HL-60/S4 treated with retinoic acid at 250 ng/mL for 4 days and 3 days (cell line): ENCODE data around the gene ATP1A1.

ENCODE experiments used
- in situ Hi-C: fragments of 300-500 bp; cut with MboI; formaldehyde crosslinking; loops from 2 replicates; pipeline ENCODE4 v1.7.0; 2022; ENCODE audit warnings: low sequenced_read_pairs

Gene ATP1A1

DNA sequence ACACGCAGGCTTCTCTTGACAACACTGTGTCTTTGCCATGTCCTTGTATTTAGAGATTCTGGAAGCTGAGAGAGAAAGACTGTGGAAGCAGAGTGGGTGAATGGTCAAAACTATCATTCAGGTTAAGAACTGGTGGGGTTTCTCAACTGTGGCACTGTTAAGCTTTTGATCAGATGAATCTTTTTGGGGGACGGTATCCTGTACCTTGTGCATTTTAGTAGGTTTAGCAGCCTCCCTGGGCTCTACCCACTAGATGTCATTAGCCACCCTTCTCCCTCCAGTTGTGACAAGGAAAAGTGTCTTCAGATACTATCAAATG, 39.4 kb downstream of the ATP1A1 start:
- in situ Hi-C loops, result no loop called here

DNA sequence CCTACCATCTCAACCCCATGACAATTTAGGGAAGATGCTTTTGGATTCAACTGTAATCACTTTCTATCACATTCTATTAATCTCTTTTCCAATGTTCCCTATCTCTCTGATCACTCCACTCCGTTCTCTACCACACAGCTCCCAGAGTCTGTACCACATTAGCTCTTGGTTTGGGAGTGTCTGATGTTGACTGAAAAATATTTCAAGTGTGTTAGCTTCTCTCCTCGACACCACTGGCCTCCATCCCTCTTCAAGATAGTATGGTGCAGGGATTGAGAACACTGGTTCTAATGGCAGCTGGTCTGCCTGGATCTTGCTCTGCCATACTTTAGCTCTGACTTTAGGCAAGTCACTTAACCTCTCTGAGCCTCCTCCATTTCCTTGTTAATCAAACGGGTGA, 39.9 kb downstream of the ATP1A1 start:
- in situ Hi-C loops, result no loop called here

DNA sequence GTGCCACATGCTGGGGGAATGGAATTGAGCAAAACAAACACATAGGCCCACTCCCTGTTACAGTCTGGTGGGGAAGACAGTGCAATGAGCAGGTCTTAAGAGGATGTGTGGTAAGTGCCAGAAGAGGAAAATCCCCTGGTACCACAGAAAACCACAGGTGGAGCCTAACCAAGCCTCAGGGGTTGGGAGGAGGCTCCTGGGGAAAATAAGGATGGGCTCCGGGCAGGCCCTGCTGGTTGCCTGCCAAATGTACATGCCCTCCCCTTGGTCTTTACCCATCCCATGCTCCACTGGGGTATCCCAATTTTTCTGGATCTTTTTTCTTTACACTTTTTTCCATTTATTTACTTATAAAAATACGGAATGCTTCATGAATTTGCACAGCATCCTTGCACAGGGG, 40.4 kb downstream of the ATP1A1 start:
- in situ Hi-C loops, result no loop called here

DNA sequence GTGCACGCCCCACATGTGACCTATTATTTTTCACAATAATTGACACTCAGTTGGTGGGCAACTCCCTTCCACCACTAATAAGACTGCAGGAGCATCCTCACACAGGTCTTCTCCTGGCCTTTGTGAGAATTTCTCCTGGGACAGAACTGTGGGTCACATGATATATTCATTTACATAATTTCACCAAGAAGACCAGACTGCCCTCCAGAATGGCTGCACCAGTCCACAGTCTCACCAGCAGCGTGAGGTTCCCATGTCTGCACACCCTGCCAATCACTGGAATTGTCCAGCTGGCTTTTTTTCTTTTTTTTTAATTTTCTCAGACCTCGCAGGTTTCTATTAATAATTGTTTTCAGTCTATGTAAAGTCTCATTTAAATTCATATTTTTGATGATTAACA, 41.3 kb downstream of the ATP1A1 start:
- in situ Hi-C loops, result no loop called here

DNA sequence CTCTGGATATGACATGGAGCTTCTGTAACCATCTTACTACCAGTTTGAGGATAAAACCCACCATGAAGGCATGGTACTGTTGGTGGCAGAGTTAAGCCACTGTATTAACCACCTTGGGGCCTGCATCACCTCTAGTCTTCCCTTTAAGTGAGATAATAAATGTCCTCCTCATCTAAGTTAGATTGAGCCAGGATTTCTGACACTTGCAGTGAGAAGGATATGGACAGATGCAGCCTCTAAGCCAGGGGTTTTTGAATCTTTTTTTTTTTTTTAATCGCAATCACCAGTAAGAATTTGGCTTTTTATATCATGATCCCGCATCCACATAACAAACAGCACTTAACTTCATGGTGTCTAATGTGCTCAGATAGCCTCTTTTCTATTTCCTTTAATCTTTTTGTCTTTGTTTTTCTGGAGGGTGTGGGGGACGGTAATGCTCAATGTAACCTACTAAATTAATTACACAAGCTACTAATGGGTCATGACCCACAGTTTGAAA, 42.2 kb downstream of the ATP1A1 start:
- in situ Hi-C loops, result no loop called here

DNA sequence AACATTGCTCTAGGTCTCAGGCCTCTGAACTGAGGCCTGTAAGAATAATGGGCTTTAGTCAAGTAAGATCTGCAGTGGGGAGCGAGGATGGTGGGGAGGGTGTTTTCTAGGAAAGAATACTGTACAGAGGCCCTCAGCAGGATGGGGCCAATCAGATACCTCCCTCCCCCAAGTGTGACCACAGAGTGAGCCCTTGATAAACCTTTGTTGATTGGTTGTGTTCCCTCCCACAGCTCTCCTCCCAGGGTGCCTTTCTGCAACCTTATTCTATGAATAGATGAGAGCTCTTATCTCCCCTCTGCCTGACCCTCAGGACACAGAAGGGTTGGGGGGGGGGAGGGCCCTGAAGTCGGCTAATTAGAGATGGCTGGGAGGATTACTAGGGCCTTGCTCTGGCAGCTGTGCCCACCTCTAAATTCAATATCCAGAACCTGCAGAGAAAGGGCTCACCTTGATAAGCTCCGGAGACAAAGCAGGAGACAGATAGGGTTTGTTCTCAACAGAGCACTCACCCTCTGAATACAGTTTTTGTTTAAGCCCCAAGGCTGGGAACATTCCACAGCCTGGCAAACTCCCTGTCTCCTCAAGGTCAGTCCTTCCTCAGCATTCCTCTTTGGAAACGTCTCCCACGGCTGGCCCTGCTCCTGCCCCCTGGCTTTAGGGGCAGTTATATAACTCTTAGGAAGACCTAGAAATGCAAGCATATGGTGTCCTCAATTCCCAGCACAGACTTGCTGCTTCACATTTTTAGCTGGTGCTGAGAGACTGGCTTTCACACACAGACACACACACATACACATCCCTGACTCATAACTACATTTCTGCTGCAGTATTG, 42.9 kb downstream of the ATP1A1 start:
- in situ Hi-C loops, result no loop called here

DNA sequence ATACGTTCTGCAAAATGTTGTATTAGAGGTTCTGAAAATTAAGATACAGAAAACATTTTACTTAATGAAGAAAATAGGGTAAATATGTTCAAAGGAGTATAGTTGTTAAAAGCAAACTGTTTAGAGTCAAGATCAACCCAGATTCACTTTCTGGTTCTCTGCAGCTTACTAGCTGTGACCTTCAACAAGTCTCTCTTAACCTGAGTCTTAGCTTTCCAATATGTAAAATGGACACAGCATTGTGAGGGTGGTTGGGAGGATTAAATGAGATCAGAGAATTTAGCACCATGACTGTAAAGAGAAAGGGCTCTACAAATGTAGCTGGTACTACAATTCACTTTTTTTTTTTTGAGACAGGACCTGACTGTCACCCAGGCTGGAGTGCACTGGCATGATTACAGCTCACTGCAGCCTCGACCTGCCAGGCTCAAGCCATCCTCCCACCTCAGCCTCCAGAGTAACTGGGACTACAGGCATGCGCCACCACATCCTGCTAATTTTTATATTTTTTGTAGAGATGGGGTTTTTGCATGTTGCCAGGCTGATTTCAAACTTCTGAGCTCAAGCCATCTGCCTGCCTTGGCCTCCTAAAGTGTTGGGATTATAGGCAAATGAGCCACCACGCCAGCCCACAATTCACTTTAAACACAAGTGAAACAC, 43.9 kb downstream of the ATP1A1 start:
- in situ Hi-C loops, result no loop called here

DNA sequence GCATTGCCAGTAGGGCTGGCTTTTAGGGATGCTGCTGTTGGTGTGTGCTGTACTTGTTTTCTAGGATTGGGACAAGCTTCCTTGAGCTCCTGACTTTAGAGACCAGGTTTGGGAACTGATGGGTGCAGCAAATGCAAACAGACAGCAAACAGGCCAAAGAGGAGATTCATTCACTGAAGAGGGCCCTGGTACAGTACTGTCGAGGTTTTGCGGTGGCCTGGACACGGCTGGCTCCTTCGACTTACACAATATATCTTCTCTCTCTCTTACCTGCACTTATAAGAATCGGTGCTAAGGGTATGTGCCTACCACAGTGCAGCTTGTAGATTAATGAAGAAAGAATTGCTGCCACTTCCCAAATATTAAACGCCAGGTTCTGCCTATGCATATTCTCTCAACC, 44.6 kb downstream of the ATP1A1 start:
- in situ Hi-C loops, result no loop called here

DNA sequence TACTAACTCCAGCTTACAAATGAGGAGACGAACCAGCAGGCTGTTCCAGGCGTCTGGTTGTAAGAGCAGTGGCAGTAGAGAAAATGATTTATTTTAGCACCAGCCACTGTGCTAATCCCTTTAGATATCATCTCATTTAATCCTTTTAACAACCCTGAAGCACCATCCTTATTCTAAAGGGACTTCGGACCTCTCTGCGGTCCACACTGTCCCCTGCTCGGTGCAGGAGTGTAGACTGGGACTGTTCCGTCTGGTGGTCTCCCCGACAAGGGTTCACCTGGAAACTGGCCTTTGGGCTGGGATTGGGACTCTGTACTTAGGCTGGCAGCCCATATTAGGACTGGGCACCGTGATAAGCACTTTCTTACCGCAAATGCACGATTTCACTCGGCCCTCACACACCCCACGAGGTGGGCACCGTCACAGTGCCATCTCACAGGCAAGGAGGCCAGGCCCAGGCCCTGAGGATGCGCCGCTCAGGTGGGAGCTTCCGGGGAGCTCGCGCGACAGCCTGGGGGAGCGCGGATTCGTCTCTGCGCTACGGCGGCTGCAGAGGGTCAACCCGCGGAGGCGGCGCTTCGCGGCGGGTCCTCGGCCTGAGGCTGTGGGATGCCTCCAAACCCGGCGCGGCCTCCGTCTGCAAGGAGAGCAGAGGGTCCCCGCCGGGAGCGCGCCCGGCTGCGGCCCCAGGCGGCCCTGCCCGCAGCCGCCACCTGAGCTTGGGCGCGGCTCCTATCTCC, 45.2 kb downstream of the ATP1A1 start:
- in situ Hi-C loops, result no loop called here

DNA sequence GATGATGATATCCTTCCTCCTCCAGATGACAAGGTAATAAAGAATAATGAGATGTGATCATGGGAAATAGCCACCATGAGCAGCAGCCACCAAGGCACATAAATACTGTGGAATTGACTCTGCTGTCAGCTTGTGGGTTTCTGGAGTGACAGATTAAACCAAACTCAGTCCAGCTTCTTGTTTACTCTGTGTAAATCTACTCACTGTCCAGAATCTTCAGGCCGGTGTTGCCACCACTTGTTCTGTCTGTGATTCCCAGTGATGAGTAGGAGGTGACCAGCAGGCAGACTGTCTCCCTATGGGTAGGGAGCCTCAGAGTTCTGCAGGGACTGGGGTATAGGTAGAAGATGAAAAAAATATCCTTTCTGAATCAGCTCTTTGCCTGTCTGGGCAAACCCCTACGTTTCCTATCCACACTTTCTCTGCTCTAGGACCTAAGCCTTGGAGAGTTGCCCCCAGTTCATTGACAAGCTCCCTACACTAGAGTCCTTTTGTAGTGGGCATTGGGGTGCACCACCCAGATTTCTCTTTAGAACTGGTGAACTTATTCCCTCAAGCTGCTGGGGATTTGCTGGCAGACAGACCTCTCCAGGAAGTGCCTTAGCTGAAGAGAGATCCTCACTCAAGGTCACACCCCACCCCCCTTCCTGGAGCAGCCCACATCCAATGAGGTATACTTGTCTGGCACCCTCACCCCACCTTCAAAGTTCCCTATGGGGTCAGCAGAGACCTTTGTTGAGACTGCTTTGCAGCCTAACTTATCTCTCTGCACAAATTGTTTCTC, 47.6 kb downstream of the ATP1A1 start:
- in situ Hi-C loops, result no loop called here

DNA sequence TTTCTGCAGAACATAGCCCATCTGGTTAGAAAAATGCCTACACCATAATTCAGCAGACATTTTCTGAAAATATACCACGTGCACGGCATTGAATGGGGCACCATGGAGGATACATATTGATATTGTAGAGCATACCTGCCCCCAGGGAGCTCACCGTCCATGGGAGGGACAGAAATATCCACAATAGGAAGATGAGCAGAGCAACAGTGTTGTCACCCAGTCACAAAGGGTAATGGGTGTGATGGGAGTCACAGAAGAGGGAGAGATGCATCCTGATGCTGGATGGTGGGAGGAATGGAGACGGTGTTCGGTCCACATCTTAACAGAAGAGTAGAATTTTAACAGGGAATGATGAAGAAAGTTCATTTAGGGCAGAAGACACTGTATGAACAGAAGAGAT, 51.4 kb downstream of the ATP1A1 start:
- in situ Hi-C loops, result no loop called here

DNA sequence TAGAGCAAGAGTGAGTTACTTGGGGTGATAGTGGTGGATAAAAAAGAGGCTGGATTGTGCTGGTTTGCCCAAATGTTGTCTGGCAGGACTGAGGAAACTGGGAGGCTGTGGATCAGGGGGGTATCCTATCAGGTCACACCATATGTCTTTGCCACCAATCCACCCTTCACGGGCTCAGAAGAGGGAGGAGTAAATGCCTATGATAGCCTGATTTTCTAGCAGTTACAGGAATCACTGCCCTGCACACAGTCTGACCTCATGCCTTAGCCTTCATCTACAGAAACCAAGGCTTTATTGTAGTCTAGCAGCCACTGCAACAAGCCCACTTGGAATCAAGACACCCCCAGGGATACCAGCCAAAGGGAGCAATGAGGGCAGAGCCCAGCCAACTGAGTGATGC, 51.8 kb downstream of the ATP1A1 start:
- in situ Hi-C loops, result no loop called here

DNA sequence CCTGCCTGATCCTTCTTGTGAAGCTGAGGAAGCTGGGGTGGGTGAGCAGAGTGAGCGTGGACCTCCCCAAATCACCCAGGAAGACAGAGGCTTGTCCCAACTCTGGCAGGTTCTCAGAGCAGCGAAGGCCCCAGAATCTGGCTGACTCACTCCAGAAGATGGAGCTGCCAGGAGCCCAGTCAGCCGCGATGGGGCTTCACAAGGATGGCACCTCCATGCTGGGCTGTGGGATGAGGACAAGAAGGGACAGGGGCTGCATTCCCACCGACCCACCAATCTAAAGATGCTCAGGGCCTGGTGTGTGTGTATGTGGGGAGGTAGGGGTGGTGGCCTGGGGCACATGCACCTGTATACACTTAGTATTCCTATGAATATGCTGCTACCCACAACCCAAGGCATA, 52.9 kb downstream of the ATP1A1 start:
- in situ Hi-C loops, result no loop called here

DNA sequence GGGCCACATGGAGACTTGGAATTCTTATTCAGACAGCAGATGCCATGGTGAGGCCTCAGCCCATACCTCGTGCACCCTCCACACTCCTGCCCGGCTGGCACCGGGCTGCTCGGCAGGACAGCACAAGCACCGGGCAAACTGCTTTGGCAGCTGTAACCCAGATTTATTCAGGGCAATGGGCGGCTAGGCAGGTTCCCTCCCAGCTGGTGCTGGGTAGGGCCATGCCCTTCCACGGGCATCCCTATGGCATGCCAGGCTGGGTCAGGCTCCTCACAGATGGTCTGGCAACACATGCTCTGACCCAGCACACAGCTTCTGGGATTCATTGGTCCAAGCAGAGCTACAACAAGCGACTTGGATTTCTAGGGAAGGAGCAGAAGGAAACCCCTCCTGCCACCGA, 53.4 kb downstream of the ATP1A1 start:
- in situ Hi-C loops, result no loop called here

DNA sequence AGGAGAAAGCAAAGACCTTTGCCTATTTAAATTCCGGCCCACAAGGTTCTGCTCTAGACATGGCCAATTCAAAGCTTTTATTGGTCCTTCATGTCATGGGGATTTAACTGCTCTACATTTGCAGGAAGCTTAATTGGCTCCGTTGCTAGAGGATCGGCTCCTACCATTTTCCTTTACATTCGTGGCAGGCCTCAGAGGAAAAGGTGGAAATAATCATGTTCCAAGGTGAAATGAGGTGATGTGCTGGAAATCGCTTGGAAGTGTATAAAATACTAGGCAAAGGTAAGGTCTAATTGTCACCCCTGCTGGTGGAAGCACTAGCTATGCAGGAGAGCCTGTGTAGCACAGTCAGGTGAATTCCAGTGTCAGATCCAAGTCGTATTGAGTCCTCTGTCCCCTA, 55.5 kb downstream of the ATP1A1 start:
- in situ Hi-C loops, result no loop called here

DNA sequence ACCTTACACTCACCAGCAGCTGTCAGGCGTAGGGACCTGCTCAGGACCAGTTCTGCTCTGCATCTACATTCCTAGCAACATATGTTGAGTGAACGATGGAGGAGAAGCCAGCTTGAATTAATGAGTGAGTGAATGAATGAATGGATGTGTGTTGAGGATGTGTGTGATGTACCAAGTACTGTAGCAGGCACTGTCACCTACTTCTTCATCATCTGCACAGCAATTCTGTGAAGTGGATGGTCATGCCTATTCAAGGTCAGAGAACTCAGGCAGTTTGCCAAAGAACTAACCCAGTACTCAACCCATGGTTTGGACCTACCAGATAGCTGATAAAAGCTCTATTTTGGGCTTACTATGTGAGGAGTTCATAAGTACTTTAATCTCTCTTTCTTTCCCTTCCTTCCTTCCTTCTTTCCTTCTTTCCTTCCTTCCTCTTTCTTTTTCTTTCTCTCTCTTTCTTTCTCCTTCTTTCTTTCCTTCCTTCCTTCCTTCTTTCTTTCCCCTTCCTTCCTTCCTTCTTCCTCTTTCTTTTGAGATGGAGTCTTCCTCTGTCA, 56.9 kb downstream of the ATP1A1 start:
- in situ Hi-C loops, result no loop called here

DNA sequence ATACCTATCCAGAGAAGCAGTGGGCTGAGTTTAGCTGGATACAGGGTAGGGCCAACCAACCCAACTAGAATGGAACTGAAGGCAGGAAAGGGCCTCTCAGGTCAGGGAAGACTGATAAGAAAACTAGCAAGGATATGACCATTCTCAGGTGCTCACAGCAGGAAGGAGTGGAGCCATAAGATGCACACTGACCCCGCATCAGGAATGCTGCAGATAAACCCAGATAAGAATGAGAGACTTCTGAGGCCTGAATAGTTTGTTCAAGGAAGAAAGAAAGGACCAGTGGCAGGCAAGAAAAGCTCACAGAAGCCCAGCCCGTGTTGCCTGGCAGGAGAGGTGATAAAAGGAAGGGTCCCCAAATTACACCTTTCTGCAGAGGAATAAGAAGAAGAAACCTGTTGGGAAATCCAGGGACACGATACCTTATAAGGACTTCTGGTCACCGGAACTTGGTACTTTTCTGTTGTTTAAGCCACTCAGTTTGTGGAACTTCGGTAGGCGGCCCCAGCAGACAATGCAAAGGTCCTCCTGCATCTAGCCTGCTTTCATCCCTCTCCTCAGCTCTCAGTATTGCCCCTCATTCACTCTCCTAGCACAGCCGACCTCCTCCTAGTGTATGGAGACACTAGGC, 58.9 kb downstream of the ATP1A1 start:
- in situ Hi-C loops, result no loop called here

DNA sequence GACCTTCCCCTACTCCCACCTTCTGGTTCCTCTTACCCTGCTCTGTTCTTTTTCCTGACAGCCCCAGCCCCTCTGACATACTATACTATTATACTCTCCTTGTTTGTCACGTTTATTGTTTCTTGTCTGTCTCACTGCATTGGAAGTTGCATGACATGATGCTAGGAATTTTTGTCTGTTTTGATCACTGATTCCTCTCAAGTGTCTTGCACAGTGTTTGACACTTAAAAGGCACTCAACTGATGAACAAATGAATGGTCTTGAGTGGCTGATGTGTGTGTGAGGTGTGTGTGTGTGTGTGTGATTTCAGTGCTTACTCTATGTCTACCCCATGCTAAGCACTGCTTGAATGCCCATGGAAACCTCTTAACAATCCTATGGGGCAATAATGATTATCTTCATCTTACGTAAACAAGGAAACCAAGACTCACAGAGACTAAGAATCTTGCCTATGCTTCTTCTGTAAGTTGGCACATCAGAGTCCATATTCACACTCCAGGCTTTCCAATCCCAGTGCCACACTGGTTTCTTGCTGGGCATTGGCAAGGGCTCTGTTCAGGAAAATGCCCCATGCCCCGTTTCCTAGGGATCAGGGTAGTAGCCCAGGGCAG, 59.7 kb downstream of the ATP1A1 start:
- in situ Hi-C loops, result no loop called here

DNA sequence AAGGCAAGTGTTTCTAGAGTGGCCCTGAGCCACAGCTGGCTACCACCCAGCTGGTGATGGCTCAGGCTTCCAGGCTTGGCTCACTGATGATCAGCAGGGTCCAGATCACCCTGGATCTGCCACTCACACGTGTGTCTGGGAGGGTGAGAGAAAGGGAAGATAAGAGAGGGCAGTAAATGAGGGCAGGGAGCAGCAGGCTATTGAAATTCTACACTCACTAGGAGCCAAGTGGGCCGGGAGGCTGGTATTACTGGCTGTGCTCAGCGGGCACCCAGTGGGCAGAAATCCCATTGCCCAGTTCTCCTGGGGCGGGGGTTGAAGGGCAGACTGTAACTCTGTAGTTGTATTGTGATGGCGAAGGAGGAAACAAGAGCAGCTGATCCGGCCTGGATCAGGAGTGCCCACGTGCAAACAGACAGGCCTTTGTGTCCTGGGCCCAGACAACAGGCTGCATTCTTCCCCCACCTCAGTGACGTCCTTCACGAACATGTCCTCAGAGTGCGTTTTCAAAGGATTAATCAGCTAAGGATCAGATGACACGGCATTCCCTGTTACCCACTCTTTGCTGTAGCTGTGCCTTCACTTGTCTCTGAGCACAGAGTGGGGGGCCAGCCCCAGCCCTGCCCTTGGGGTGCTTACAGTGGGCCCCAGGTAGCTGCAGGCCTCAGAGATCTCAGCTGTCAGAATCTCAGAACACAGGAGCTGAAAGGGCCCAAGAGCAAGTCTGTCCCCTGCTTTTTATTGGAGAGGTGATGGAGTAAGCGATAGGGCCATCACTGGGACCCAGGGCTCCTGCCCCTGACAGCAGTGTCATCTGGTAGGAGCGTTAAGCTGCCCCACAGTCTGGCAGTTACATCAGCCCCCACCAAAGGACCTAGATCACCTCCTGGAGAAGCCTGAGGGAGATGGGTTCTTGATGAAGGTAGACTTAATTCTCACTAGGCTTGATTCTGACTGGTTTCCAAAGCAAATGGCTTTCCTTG, 60.5 kb downstream of the ATP1A1 start:
- in situ Hi-C loops, result no loop called here
